GM12878 (cell line): Measurements from ENCODE around the gene PI16. TPM values are rescaled to one million over a fixed set of nuclear protein-coding genes. Genes with fewer than 3 reads are reported as not detected.

Experiments used
- ATAC-seq: fragments of 200-7000 bp; cut with Tn5 transposase; 3 replicates; pipeline ENCODE4 v1.9.1; 2020; ENCODE audit warnings: mild to moderate bottlenecking, moderate library complexity
- BruUV-seq: library from RNA; stranded (reverse); fragments of 400-500 nt; replicated peaks from 2 replicates; lab custom pipeline; 2021; lab: Mats Ljungman, UMichigan
- CTCF ChIA-PET: fragments of 300-600 bp; sonication (Branson Sonifier 250); formaldehyde crosslinking; extraction: SDS; loops from one replicate; lab custom pipeline; 2021; ENCODE audit warnings: inconsistent platforms; lab: Yijun Ruan, JAX
- POLR2A ChIA-PET: fragments of 350-600 bp; formaldehyde crosslinking; extraction: SDS; loops from one replicate; lab custom pipeline; 2021; ENCODE audit warnings: inconsistent platforms; lab: Charles Lee
- RAD21 ChIA-PET: fragments of 300-600 bp; sonication (Branson Sonifier 250); formaldehyde crosslinking; loops from one replicate; lab custom pipeline; 2023; ENCODE audit warnings: antibody characterized with exemption; ENCODE audit not compliant: unreplicated experiment; lab: Charles Lee
- SMC1A ChIA-PET: fragments of 300-600 bp; sonication (Branson Sonifier 250); formaldehyde crosslinking; loops from one replicate; lab custom pipeline; 2023; ENCODE audit not compliant: unreplicated experiment, uncharacterized antibody; lab: Charles Lee
- DNase-seq: peaks from one replicate; pipeline ENCODE4 v3.0.0-alpha.2; 2011; ENCODE audit warnings: low read depth, low spot score
- FAIRE-seq: peaks from 3 replicates; lab custom pipeline; 2011; peaks lifted over from hg19 to GRCh38; lab: Jason Lieb, UNC
- H2AFZ ChIP-seq: 2 replicates; pipeline ENCODE4 v1.6.0; 2011; ENCODE audit warnings: low read depth, low read length, control low read depth; ENCODE audit not compliant: control insufficient read depth
- H3K27ac ChIP-seq: 2 replicates; pipeline ENCODE4 v1.5.1; 2011; ENCODE audit warnings: control low read depth; ENCODE audit not compliant: control insufficient read depth, insufficient read depth
- H3K27me3 ChIP-seq, 2 experiments: replicated peaks in 1 of 2; 2 replicates each; pipeline versions ENCODE4 v1.6.0 to v1.6.1; 2011; ENCODE audit warnings: low read length in 1 of 2; ENCODE audit not compliant: control insufficient read depth in 2 of 2, insufficient read depth in 2 of 2
- H3K36me3 ChIP-seq, 2 experiments: 2 replicates each; pipeline ENCODE4 v1.5.1; 2011; ENCODE audit warnings: low read length in 1 of 2; ENCODE audit not compliant: control insufficient read depth in 2 of 2, insufficient read depth in 2 of 2
- H3K4me1 ChIP-seq: 2 replicates; pipeline ENCODE4 v1.6.1; 2011; ENCODE audit warnings: mild to moderate bottlenecking, low read length, moderate library complexity, mixed read lengths; ENCODE audit not compliant: control insufficient read depth, insufficient read depth
- H3K4me2 ChIP-seq: 2 replicates; pipeline ENCODE4 v1.6.0; 2011; ENCODE audit warnings: control low read depth; ENCODE audit not compliant: control insufficient read depth, insufficient read depth
- H3K4me3 ChIP-seq: fragments of 200-600 bp; sonication (generic); 2 replicates; pipeline ENCODE4 v1.5.1; 2016
- H3K79me2 ChIP-seq: 2 replicates; pipeline ENCODE4 v1.6.0; 2011; ENCODE audit warnings: low read length; ENCODE audit not compliant: control insufficient read depth, insufficient read depth
- H3K9ac ChIP-seq: 2 replicates; pipeline ENCODE4 v1.8.0; 2011; ENCODE audit warnings: low read length, control low read depth, mixed read lengths; ENCODE audit not compliant: control insufficient read depth, insufficient read depth
- H3K9me3 ChIP-seq: replicated peaks from 3 replicates; pipeline ENCODE4 v1.5.1; 2011; ENCODE audit warnings: mild to moderate bottlenecking, low read length; ENCODE audit not compliant: control insufficient read depth, insufficient read depth
- H4K20me1 ChIP-seq: 2 replicates; pipeline ENCODE4 v1.6.0; 2011; ENCODE audit not compliant: control insufficient read depth, insufficient read depth
- BMI1 ChIP-seq: fragments of 450-650 bp; IDR thresholded peaks from 2 replicates; pipeline ENCODE4 v1.6.1; 2016; ENCODE audit warnings: mild to moderate bottlenecking, moderate library complexity, borderline replicate concordance
- CBFB ChIP-seq: IDR thresholded peaks from 2 replicates; pipeline ENCODE4 v1.6.1; 2016; ENCODE audit warnings: antibody characterized with exemption, low read depth
- HDGF ChIP-seq: fragments of 450-650 bp; IDR thresholded peaks from 2 replicates; pipeline ENCODE4 v1.6.1; 2016; ENCODE audit warnings: antibody characterized with exemption
- IRF4 ChIP-seq: IDR thresholded peaks from 2 replicates; pipeline ENCODE4 v1.6.1; 2011; ENCODE audit warnings: low read depth, low read length
- KAT2A ChIP-seq: conservative IDR thresholded peaks from 2 replicates; pipeline ENCODE4 v1.6.1; 2011; ENCODE audit warnings: low read depth, low read length; ENCODE audit not compliant: control insufficient read depth
- LARP7 ChIP-seq: fragments of 450-650 bp; IDR thresholded peaks from 2 replicates; pipeline ENCODE4 v1.6.1; 2017; ENCODE audit warnings: mild to moderate bottlenecking
- MYC ChIP-seq: IDR thresholded peaks from 2 replicates; pipeline ENCODE4 v1.6.1; 2011; ENCODE audit warnings: mild to moderate bottlenecking, low read length, moderate library complexity, inconsistent platforms; ENCODE audit not compliant: insufficient read depth, insufficient replicate concordance, insufficient read length, severe bottlenecking
- NFIC ChIP-seq: IDR thresholded peaks from 2 replicates; pipeline ENCODE4 v1.6.1; 2012; ENCODE audit warnings: low read depth, mild to moderate bottlenecking, inconsistent platforms, low read length, moderate library complexity
- NFYB ChIP-seq: IDR thresholded peaks from 2 replicates; pipeline ENCODE4 v1.6.1; 2011; ENCODE audit warnings: low read depth, mild to moderate bottlenecking, low read length, improper control_type of control experiment, moderate library complexity; ENCODE audit not compliant: insufficient read depth
- POLR2AphosphoS2 ChIP-seq: IDR thresholded peaks from 2 replicates; pipeline ENCODE4 v1.6.1; 2011; ENCODE audit warnings: low read depth, mild to moderate bottlenecking, low read length, improper control_type of control experiment, moderate library complexity
- POU2F2 ChIP-seq: IDR thresholded peaks from 3 replicates; pipeline ENCODE4 v1.6.1; 2011; ENCODE audit warnings: low read depth, mild to moderate bottlenecking, low read length, borderline replicate concordance
- RAD21 ChIP-seq: IDR thresholded peaks from 2 replicates; pipeline ENCODE4 v1.6.1; 2011; ENCODE audit warnings: mild to moderate bottlenecking, low read depth, low read length, moderate library complexity; ENCODE audit not compliant: insufficient read depth
- SIX5 ChIP-seq: IDR thresholded peaks from 2 replicates; pipeline ENCODE4 v1.6.1; 2011; ENCODE audit warnings: mild to moderate bottlenecking, low read depth, low read length, moderate library complexity; ENCODE audit not compliant: severe bottlenecking
- TBL1XR1 ChIP-seq: IDR thresholded peaks from 2 replicates; pipeline ENCODE4 v1.6.1; 2012; ENCODE audit warnings: low read depth, low read length, improper control_type of control experiment
- TCF3 ChIP-seq: IDR thresholded peaks from 2 replicates; pipeline ENCODE4 v1.6.1; 2012; ENCODE audit warnings: low read depth, mild to moderate bottlenecking, low read length, borderline replicate concordance; ENCODE audit not compliant: insufficient read depth
- ZNF622 ChIP-seq: fragments of 450-650 bp; IDR thresholded peaks from 2 replicates; pipeline ENCODE4 v1.6.1; 2017; ENCODE audit warnings: mild to moderate bottlenecking, inconsistent platforms
- WGBS: methylation state at CpG from one replicate; pipeline ENCODE4 v1.1.6; 2016; ENCODE audit warnings: low lambda C conversion rate; ENCODE audit not compliant: insufficient replicate concordance, insufficient coverage; ENCODE audit errors: missing lambda C conversion rate; 5-methylcytosine and 5-hydroxymethylcytosine counted together
- in situ Hi-C: fragments of 300-500 bp; cut with MboI; formaldehyde crosslinking; loops from 9 replicates; pipeline ENCODE4 v1.14.3; 2018; ENCODE audit warnings: mixed read lengths
- intact Hi-C: fragments of 100-400 bp; cut with micrococcal nuclease; formaldehyde crosslinking; loops from one replicate; pipeline ENCODE4 v1.14.2; 2022; ENCODE audit not compliant: unreplicated experiment
- polyA plus RNA-seq, 11 experiments: library from polyadenylated mRNA; depleted of rRNA in 4 of 11; unstranded in 6 of 11; stranded (reverse) in 5 of 11; fragments of >200 nt; fragmentation: Nextera tagmentation in 4 of 11; fragmentation: Illumina TruSeq in 1 of 11; extraction: Ambion mirVana in 4 of 11; extraction: Trizol in 1 of 11; gene quantifications; 1 replicate in 1 of 11; 2 replicates in 10 of 11; pipeline versions ENCODE4 v1.2.1 to v1.2.3, GENCODE V29; 2011 to 2016; ENCODE audit warnings: inconsistent platforms in 2 of 11, missing spikeins in 2 of 11, low read depth in 1 of 11
- total RNA-seq, 4 experiments: library from RNA; depleted of rRNA in 3 of 4; stranded (reverse); fragments of >200 nt in 3 of 4; fragmentation: Illumina TruSeq in 1 of 4; extraction: Trizol in 1 of 4; gene quantifications; 2 replicates each; pipeline versions ENCODE4 v1.2.1 to v1.2.3, GENCODE V29; 2013 to 2021
- TF ChIP-seq, protein P1 (sequence below): IDR thresholded peaks from 2 replicates; pipeline ENCODE4 v1.6.1; 2012; ENCODE audit warnings: low read length, inconsistent platforms
- TF ChIP-seq, protein P2 (sequence below): fragments of 450-650 bp; IDR thresholded peaks from 2 replicates; pipeline ENCODE4 v1.6.1; 2016; ENCODE audit warnings: mild to moderate bottlenecking
- TF ChIP-seq, protein P3 (sequence below): fragments of 450-650 bp; IDR thresholded peaks from 2 replicates; pipeline ENCODE4 v1.6.1; 2014; ENCODE audit warnings: mild to moderate bottlenecking

PI16 gene
- total and polyA plus RNA-seq, 10 of the 15 experiments (the other 5 are each of a cell fraction or from before 2014, with no cell fraction given) = 0.08 to 0.12 TPM; not detected in 8

DNA sequence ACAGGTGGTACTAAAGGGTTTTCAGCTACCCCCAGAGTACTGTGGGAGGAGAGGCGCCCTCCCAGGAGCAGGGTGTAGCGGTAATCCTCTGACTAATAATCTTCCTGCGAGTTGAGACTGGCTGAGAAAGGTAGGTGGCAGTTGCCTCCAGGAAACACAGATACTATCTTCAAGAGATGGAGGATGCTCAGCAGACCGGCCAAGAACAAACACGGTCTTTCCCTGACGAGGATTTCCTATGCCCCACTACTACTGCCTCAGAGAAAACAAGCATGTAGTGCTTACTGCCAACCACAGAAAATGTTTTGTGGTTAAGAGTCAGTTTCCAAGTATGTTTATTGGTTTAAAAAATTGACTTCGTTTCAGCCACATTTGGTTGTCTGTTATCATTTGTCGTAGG lies 42.0 kb upstream of the PI16 start:
- no peaks in the 10 kb centered on the region for H3K9me3 ChIP-seq
- ChIA-PET SMC1A (interaction anchor here (1.0 to 1.4 kb wide), 3 partner anchors 23 to 94 kb away, joined by 3 to 4 read pairs (median 3); no protein-coding TSS in a partner anchor), POLR2A (no interaction called here), CTCF (interaction anchor here (0.7 to 5.6 kb wide), 5 partner anchors 9 to 277 kb away, joined by 3 to 40 read pairs (median 4); no protein-coding TSS in a partner anchor), RAD21 (interaction anchor here (1.1 to 1.5 kb wide), 2 partner anchors 94 to 105 kb away, joined by 3 to 7 read pairs; no protein-coding TSS in a partner anchor)
- in situ Hi-C loops = no loop called here
- peak overlapping the region; percentile 40; the same call in 1 of the 2 replicates for H3K4me2 ChIP-seq
- H3K9ac ChIP-seq = no peak overlapping the region
- H3K4me1 ChIP-seq = peaks cover 20% of the 10 kb centered on the region
- intact Hi-C loops = no loop called here
- BruUV-seq = no TSS peak
- 1% methylated on average over 8 of the region's 8 CpGs for WGBS
- no peak overlapping the region for H3K27ac ChIP-seq
- H4K20me1 ChIP-seq = peaks cover 10% of the 10 kb centered on the region; the same call in 1 of the 2 replicates
- no peak overlapping the region for H3K4me3 ChIP-seq
- ATAC-seq (peak; percentile 97), DNase-seq (peak; percentile 72), FAIRE-seq (peak; percentile 93)
- no peaks in the 10 kb centered on the region for H3K79me2 ChIP-seq
- no peaks in the 10 kb centered on the region for H3K27me3 ChIP-seq
- peaks cover 4 to 5% of the 10 kb centered on the region in 2 experiments; a peak in 3 of 4 replicates for H3K36me3 ChIP-seq
- H2AFZ ChIP-seq = no peak overlapping the region
- TF ChIP-seq NFYB (0 out of 2 replicates have a peak, but pooled peaks have one; percentile 31), NFIC (peak; percentile 42; the same call in 1 of the 2 replicates), RAD21 (peak; percentile 38; the same call in 1 of the 2 replicates), LARP7 (no peak), KAT2A (no peak), POU2F2 (no peak), HDGF (no peak), MYC (no peak), CBFB (0 out of 2 replicates have a peak, but pooled peaks have one; percentile 47), SIX5 (no peak), TCF3 (no peak), BMI1 (no peak), POLR2AphosphoS2 (no peak), TBL1XR1 (peak; percentile 30; the same call in 1 of the 2 replicates), ZNF622 (no peak), IRF4 (0 out of 2 replicates have a peak, but pooled peaks have one; percentile 32)
- TF ChIP-seq, protein P1, sequence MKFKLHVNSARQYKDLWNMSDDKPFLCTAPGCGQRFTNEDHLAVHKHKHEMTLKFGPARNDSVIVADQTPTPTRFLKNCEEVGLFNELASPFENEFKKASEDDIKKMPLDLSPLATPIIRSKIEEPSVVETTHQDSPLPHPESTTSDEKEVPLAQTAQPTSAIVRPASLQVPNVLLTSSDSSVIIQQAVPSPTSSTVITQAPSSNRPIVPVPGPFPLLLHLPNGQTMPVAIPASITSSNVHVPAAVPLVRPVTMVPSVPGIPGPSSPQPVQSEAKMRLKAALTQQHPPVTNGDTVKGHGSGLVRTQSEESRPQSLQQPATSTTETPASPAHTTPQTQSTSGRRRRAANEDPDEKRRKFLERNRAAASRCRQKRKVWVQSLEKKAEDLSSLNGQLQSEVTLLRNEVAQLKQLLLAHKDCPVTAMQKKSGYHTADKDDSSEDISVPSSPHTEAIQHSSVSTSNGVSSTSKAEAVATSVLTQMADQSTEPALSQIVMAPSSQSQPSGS = peak; percentile 48; the same call in 1 of the 2 replicates
- TF ChIP-seq, protein P2, sequence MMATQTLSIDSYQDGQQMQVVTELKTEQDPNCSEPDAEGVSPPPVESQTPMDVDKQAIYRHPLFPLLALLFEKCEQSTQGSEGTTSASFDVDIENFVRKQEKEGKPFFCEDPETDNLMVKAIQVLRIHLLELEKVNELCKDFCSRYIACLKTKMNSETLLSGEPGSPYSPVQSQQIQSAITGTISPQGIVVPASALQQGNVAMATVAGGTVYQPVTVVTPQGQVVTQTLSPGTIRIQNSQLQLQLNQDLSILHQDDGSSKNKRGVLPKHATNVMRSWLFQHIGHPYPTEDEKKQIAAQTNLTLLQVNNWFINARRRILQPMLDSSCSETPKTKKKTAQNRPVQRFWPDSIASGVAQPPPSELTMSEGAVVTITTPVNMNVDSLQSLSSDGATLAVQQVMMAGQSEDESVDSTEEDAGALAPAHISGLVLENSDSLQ = no peak
- TF ChIP-seq, protein P3, sequence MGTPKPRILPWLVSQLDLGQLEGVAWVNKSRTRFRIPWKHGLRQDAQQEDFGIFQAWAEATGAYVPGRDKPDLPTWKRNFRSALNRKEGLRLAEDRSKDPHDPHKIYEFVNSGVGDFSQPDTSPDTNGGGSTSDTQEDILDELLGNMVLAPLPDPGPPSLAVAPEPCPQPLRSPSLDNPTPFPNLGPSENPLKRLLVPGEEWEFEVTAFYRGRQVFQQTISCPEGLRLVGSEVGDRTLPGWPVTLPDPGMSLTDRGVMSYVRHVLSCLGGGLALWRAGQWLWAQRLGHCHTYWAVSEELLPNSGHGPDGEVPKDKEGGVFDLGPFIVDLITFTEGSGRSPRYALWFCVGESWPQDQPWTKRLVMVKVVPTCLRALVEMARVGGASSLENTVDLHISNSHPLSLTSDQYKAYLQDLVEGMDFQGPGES = no peak
